ENCODE results near the gene LDB3.

DNA sequence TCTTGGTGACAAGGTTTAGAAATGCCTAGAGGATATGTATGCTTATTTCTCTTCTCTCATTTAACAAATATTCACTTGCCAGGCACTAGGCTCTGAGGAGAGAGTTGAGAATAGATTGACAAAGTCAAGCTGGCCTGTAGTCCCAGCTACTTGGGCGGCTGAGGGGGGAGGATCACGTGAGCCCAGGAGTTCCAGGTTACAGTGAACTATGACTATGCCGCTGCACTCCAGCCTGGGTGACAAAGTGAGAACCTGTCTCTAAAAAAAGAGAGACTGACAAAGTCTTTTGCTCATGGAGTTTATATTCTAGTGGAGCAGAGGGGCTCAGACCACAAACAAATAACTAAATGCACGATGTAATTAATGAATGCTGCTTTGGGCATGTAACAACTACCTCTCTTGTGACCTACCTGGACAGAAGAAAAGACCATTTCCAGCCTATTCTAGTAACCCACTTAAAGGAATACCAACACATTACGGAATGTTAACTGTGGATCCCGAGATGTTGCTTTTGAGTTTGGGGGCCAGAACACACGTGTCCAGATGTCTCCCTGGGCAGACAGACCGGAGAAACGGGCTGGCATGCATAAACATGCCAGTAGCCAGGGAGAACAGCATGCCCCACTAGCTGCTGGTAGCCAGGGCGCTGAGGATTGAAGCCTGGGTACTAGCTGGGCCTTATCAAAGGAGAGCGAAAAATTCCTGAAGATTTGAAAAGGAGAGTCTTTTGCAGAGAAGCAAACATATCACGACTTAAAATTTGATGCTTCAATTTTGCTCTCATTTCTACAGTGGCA is 85.5 kb downstream of the LDB3 start:
- TF ChIP-seq, protein P1, sequence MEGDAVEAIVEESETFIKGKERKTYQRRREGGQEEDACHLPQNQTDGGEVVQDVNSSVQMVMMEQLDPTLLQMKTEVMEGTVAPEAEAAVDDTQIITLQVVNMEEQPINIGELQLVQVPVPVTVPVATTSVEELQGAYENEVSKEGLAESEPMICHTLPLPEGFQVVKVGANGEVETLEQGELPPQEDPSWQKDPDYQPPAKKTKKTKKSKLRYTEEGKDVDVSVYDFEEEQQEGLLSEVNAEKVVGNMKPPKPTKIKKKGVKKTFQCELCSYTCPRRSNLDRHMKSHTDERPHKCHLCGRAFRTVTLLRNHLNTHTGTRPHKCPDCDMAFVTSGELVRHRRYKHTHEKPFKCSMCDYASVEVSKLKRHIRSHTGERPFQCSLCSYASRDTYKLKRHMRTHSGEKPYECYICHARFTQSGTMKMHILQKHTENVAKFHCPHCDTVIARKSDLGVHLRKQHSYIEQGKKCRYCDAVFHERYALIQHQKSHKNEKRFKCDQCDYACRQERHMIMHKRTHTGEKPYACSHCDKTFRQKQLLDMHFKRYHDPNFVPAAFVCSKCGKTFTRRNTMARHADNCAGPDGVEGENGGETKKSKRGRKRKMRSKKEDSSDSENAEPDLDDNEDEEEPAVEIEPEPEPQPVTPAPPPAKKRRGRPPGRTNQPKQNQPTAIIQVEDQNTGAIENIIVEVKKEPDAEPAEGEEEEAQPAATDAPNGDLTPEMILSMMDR (conservative IDR thresholded peaks at IDR 0.05; ENCODE audit: low read depth, low read length) = no peak
- no peak for TF ChIP-seq MAFK (IDR thresholded peaks at IDR 0.05; ENCODE audit: low read depth, low read length)
- TF ChIP-seq POLR2A (IDR thresholded peaks at IDR 0.05; ENCODE audit: low read depth, low read length) = no peak
- TF ChIP-seq CEBPB (IDR thresholded peaks at IDR 0.05; ENCODE audit: low read depth, low read length) = no peak
- TF ChIP-seq RFX5 (IDR thresholded peaks at IDR 0.05; ENCODE audit: low read depth, low read length) = no peak

Data from IMR-90 (cell line).